ENCODE measurements around the gene COL6A2.

DNA sequence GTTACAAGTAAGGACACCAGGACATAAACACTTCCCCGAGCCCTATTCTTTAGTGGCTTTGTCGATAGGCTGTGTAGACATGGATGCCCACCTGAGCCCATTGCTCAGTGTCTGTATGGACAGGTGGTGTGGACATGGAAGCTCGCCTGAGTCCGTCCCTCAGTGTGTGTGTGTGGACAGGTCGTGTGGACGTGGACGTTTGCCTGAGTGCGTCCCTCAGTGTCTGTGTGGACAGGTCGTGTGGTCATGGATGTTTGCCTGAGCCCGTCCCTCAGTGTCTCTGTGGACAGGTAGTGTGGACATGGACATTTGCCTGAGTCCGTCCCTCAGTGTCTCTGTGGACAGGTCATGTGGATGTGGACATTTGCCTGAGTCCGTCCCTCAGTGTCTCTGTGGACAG lies 38.7 kb upstream of the COL6A2 start:
- TF ChIP-seq CTCF (IDR thresholded peaks at IDR 0.05) = no peak
- TF ChIP-seq NFYB (CRISPR knock-in tag; conservative IDR thresholded peaks at IDR 0.05; ENCODE audit: low read depth) = no peak
- TF ChIP-seq FOXP4 (CRISPR knock-in tag; IDR thresholded peaks at IDR 0.05) = no peak
- no peak for TF ChIP-seq CREB1 (CRISPR knock-in tag; IDR thresholded peaks at IDR 0.05)
- TF ChIP-seq, protein P1, sequence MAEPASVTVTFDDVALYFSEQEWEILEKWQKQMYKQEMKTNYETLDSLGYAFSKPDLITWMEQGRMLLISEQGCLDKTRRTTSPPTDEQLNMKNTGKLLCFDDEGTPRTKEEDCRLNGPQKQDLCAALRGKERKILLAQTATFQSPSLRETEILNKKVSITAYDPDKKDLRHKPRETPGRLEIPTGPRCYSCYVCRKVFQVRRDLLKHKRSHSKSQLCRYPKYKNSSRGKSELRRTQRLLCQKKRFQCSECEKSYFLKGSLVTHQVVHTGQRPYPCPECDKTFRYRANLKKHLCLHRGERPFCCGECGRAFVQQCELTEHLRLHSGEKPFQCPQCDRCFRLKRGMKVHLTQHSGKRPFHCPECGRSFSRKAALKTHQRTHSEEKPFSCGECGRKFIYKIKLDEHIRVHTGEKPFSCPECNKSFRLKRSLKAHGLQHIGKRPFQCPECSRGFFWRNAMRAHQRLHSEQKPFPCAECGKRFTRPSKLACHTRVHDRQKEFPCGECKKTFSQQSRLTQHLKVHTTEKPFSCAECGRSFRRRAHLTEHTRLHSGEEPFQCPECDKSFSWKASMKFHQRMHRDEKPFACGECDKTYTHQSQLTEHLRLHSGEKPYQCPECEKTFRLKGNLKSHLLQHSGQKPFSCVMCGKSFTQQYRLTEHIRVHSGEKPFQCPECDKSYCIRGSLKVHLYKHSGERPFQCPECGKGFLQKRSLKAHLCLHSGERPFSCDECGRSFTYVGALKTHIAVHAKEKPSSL (CRISPR knock-in tag; conservative IDR thresholded peaks at IDR 0.05) = no peak
- TF ChIP-seq PREB (CRISPR knock-in tag; IDR thresholded peaks at IDR 0.05; ENCODE audit: borderline replicate concordance) = no peak
- TF ChIP-seq, protein P2, sequence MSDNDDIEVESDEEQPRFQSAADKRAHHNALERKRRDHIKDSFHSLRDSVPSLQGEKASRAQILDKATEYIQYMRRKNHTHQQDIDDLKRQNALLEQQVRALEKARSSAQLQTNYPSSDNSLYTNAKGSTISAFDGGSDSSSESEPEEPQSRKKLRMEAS (CRISPR knock-in tag; IDR thresholded peaks at IDR 0.05) = no peak
- TF ChIP-seq CREM (CRISPR knock-in tag; IDR thresholded peaks at IDR 0.05) = no peak
- TF ChIP-seq SMAD3 (CRISPR knock-in tag; IDR thresholded peaks at IDR 0.05; ENCODE audit: borderline replicate concordance) = no peak
- TF ChIP-seq, protein P3, sequence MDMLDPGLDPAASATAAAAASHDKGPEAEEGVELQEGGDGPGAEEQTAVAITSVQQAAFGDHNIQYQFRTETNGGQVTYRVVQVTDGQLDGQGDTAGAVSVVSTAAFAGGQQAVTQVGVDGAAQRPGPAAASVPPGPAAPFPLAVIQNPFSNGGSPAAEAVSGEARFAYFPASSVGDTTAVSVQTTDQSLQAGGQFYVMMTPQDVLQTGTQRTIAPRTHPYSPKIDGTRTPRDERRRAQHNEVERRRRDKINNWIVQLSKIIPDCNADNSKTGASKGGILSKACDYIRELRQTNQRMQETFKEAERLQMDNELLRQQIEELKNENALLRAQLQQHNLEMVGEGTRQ (CRISPR knock-in tag; IDR thresholded peaks at IDR 0.05) = no peak
- TF ChIP-seq ZNF317 (CRISPR knock-in tag; IDR thresholded peaks at IDR 0.05; ENCODE audit: borderline replicate concordance, low read depth) = no peak
- no peak for TF ChIP-seq ATF2 (CRISPR knock-in tag; IDR thresholded peaks at IDR 0.05; ENCODE audit: borderline replicate concordance, low read depth)
